ENCODE data around the gene THEMIS.

GRCh38 chr6:127923135-127923534, 22.3 kb upstream of the THEMIS start:
- no peak for TF ChIP-seq CTCF (IDR thresholded peaks at IDR 0.05 in 4 of 5, conservative IDR thresholded peaks at IDR 0.05 in 1 of 5)
- TF ChIP-seq POLR2A (IDR thresholded peaks at IDR 0.05): no peak
